DMS153 treated with DMSO at 0.1 percent for 48 hours (cell line): Measurements from ENCODE around the gene TMEM269.

Source experiments
- DNase-seq: peaks from one replicate; lab custom pipeline; 2025; ENCODE audit not compliant: unreplicated experiment; lab: John Stamatoyannopoulos, UW

TMEM269 gene, protein sequence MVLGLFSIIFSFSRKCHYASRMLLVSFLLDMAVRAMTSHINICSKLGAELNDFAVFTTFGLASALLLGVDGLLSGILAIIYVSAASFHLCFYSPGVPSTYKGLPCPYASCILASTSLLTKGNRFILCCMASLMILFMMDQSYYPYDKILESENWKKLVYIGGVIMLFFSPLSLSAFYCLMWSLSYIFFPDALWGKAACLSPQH

DNA sequence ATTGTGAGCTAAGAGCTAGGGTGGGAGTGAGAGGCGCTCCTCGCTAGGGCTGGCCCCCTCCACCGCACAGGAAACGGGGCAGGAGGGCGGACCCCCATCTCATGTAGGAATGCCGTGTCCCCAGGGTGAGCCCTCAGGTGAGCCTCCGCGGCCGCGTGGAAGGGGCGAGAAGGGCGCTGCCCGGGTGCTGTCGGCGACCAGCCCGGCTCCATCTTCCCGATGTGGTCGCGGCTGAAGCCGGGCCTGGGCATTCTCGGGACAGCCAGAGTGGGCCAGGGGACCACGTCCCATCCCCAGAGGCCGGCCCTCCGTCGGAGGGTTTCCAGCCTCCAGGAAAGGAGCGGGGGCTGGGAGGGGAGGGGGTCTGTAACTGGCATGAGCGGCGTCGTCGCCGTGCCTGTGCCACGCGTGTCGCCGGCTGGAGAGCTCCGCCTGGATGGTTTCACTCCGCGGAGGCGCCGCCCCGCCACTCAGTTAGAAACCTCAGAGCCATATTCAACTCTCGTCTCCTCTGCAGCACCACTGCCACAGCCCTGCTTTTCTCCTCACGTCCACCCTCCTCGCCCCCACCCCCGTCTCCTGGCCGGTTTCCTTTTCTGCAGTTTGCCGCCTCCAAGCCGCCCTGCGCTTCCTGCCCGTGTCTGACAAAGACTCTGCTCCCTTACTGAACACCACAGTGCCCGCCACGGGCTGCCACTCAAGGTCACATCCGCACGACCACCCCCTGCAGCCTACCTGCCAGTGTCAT is at the start of gene TMEM269:
TSS of gene TMEM269 (plus strand) at position 46 of the 748 bp plus-strand sequence. CDS start 4,903 bp downstream, outside the sequence.
- no peak for DNase-seq

DNA sequence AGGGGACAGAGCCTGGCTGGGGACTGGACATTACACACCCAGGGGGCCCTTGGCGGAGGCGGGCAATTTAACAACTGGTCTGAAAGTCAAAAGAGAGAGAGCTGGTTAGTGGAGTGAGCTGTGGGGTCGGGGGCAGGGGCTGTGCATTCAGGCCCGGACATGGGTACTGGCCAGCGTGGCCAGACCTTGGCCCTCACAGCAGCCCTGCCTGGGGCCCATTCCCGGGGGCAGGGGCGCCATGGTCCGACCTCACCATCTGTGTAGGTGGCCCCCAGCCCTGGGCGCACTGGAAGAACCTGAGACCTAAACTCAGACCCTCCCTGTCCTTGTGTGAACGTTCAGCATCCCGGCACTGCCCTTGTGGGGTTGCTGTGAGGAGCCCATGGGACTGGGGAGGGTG is 49.7 kb upstream of the TMEM269 start:
- no peak for DNase-seq

GRCh38 chr1:42735477-42736105 is 49.2 kb upstream of the TMEM269 start:
- DNase-seq: no peak

GRCh38 chr1:42736152-42736551 is 48.6 kb upstream of the TMEM269 start:
- DNase-seq: no peak

- no peak for DNase-seq
Measured at GRCh38 chr1:42736571-42737200, 48.1 kb upstream of the TMEM269 start.

DNA sequence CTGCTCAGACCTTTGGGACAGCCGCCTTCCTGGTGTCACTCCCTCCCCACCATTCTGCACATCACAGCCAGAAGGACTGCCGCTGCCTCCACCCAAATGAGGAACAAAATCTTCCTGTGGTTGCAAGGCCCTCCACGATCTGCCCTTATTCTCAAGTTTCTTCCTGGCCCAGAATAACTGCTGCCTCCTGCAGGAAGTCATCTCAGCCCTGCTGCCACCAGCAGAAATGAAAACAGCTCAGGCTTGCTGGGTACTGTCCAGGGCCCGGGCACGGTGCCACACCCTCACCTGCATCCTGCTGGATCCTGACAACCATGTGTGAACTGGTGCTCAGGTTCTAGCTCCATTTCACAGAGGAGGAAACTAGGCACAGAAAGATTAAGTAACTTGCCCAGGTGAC is 47.5 kb upstream of the TMEM269 start:
- peak; percentile 19 for DNase-seq

DNA sequence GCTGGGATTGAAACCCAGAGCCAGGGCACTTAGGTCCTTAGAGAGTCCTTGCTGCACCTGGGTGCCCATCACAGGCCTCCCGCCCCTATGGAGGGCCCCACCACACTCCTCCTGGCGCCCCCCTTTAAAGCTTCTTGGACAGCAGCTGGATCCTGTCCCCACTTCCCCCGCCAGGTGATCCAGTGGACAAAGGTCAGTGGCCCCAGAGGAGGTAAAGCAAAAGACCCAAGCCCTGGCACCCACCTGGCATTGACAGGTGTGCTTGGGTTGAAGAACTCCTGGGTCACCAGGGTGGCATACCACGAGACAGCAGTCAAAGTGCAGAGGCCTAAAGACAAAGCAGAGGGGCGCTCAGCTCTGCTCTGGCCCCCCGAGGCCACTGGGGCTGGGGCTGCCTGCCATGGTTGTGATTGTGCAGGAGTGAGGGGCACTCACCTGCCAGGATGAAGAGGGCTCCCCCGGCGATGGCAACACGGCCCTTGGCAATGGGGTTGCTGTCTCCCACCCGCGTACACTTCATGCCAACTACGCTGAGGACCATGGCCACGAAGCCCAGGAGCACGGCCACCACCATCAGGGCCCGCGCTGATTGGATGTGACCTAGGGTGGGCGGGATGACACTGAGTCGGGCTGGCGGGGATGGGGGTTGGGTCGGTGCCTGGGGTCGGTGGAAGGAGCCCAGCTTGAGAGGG is 46.7 kb upstream of the TMEM269 start:
- no peak for DNase-seq

DNA sequence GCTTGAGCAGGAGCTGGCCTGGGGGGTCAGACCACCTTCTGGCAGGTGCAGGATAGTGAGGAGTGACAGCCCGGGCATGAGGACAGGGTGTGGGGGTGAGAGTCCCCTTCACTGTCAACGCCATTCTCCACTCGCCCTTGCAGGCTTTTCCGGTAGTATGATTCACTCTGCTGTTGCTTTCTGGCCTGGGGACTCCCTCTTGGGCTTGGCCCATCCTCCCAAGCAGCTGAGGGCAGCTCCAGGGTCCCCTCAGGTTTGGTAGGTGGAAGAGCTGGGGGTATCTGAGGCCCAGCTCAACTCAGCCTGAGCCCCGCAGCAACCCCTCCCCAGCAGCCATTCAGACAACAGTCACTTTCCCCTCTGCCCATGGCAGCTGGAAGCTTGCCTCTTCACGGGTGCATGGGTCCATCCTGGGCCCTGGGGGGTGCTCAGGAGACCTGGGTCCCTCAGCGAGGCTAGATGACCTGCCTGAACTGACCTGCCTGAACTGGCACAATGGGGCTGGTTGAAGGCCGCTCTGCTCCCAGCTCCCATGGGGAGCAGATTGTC is 46.0 kb upstream of the TMEM269 start:
- DNase-seq: no peak

- no peak for DNase-seq
Measured at GRCh38 chr1:42739753-42740700, 44.8 kb upstream of the TMEM269 start, which contains the start of gene CLDN19. CLDN19 (minus strand) TSS chr1:42740236; CDS start chr1:42740063, 173 bp downstream.

DNA sequence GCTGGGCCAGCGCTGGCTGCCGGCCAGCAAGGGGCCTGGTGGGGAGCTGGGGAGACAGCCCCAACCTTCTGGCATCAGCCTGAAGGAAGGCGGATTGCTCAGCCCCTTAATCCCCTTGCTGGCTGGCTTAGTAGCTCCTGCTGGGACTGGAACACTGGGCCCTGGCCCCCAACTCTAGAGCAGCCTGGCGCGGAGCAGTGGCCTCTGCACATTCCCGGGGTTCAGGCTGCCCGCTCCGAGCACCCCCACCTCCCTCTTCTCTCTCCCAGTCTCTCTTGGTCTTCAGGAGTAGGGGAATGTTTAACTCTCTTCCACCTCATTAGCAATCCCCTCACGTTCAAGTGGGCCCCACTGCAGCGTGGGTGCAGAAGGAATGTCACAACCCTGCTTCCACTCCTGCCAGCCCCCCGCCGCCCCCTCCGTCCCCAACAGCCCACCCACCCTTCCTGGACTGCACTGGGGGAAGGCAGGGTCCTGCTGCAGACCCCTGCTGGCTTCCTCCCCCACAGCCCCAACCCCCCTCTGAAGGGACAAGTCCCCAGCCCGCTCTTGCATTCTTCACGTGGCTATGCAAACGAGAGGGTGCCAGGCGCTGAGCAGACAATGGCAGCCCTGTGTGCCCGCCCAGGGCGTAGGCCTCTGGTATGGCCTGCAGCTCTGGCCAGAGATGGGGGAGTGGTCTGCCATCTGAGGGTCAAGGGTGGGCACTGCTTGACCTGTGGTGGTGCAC is 43.8 kb upstream of the TMEM269 start:
- DNase-seq: no peak

- no peak for DNase-seq
Measured at GRCh38 chr1:42741706-42742105, 43.1 kb upstream of the TMEM269 start.

GRCh38 chr1:42742141-42742540 is 42.6 kb upstream of the TMEM269 start:
- DNase-seq: no peak

DNA sequence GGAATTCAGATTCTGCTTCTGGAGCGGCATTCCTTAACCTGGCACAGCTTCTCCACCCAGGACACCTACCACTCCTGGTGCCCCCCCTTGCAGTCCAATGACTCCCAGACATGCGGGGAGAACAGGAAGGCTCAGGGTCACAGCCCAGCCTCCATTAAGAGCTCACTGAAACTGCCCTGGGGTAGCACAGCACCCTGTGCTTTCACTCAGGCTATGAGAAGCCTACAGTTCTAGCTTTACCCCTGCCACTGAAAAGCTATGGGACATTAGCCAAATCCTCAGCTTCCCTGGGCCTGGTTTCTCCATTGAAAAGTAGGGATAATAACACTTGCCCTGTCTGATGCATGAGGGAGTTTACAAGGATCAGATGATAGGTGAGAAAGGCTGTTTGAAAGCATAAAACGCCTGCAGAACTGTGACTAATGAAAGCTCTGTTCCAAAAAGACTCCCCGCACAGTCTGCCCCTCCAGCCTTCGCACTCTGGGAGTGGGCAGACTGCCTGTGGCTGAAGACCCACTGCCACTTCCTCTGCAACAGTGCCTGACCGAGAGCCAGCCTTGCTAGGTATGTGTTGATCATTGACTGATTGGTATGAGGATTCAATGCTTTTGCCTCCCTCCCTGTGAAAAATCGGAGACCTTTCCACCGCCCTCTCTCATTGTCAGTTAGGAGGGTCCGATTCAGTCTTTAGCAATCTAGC is 42.0 kb upstream of the TMEM269 start:
- DNase-seq: no peak

DNA sequence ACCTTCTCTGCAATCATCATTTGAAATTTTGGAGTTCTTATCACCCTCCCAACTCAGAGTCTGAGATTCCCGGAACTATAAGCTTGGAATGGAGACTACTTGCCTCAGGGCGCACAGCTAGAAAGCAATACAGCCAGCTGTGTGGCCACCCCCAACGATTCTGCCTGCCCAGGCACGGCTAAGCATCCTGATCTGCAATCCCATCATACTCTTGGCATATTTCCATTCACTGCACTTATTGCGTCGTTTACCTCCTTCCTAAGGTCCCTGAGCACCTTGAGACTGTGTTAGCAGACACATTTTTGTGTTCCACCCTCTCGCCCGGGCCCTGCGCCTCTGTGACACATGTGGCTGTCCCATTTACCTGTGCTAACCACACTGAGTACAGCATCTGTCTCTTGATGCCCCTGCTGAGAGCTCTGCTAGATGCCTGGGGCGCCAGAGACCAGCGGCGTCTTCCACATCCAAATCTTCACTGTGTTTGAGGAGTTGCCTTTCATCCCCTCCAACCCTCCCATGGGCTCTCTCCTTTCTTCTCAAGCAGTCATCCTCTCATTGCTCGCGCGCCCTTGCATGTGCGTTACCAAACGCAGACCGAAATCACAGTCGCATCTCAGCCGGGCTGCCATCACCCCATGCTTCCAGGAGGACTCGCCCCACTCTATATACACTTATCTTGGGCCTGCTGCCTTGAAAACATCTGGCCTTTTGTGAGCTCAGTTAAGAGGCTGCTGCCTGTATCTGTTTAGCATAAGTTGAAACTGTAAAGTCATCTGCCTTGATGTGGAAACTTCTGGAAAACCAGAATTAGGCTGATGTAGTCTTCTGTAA is 41.3 kb upstream of the TMEM269 start:
- no peak for DNase-seq

GRCh38 chr1:42744148-42744413 is 40.7 kb upstream of the TMEM269 start:
- DNase-seq: no peak

GRCh38 chr1:42745851-42746250 is 38.9 kb upstream of the TMEM269 start:
- no peak for DNase-seq

DNA sequence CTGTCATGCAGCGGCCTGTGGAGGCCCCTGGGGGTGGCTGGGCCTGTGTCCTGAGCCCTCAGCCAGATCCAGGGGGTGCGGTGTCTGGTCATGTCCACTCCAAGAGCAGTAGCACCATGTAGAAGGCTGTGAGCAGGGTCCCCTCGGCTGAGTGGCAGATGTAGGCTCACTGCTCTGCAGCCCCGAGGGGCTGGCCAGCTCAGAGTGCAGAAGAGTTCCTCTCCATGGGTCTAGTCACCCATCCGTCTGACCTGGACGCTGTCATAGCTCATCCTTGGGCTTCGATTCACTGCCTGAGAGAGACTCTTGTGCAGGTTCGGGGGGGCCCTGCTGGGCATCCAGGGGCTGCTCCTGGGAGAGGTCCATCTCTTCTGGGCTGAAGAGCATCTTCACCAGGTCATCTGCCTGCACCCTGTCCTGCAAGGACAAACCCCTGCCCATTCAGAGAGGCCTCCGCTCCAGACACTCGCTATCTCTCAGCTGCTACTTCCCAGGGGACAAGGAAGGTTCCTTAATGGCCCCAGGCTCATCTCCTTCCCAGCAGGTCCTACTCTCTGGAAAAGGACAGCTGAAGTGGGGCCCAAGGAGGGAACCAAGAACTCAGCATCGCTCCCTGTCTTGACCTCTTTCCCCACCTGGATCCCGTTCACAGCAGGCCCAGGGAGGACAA is 38.2 kb upstream of the TMEM269 start:
- no peak for DNase-seq
